B cell (primary cell): ENCODE measurements around the gene TMEM163.

Source experiments
- EZH2 ChIP-seq: IDR thresholded peaks from 2 replicates; pipeline ENCODE4 v1.6.1; 2012; ENCODE audit warnings: borderline replicate concordance, low read depth, mild to moderate bottlenecking, moderate library complexity, low read length; ENCODE audit not compliant: insufficient read depth, poor library complexity, severe bottlenecking
- TF ChIP-seq, protein P1 (sequence below): fragments of 200-600 bp; IDR thresholded peaks from one replicate; pipeline ENCODE4 v1.8.0; 2022; ENCODE audit warnings: antibody characterized with exemption, mild to moderate bottlenecking

DNA sequence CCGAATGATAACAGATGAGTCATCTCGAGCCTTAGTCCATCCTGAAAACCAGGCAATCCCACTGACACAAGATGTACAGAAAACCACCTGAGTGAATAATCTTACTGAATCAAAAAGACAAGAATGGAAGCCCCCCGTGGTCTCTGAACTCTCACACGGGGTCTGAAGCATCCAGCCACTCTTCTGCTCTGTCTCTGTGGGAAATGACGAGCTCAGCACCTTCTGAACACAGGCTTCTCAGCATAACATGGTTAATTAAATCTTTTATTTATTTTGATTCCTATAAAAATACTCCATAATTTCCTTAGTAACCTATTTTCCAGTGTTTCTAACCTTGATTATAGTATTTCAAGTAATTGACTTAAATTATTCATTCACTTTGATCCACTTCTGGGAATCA is 203.7 kb downstream of the TMEM163 start:
- TF ChIP-seq, protein P1, sequence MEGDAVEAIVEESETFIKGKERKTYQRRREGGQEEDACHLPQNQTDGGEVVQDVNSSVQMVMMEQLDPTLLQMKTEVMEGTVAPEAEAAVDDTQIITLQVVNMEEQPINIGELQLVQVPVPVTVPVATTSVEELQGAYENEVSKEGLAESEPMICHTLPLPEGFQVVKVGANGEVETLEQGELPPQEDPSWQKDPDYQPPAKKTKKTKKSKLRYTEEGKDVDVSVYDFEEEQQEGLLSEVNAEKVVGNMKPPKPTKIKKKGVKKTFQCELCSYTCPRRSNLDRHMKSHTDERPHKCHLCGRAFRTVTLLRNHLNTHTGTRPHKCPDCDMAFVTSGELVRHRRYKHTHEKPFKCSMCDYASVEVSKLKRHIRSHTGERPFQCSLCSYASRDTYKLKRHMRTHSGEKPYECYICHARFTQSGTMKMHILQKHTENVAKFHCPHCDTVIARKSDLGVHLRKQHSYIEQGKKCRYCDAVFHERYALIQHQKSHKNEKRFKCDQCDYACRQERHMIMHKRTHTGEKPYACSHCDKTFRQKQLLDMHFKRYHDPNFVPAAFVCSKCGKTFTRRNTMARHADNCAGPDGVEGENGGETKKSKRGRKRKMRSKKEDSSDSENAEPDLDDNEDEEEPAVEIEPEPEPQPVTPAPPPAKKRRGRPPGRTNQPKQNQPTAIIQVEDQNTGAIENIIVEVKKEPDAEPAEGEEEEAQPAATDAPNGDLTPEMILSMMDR, result no peak
- no peak for TF ChIP-seq EZH2
